ENCODE data around the gene TMEM234.
A peak's percentile ranks its signal among the peaks of the same experiment; 100 is the strongest.

DNA sequence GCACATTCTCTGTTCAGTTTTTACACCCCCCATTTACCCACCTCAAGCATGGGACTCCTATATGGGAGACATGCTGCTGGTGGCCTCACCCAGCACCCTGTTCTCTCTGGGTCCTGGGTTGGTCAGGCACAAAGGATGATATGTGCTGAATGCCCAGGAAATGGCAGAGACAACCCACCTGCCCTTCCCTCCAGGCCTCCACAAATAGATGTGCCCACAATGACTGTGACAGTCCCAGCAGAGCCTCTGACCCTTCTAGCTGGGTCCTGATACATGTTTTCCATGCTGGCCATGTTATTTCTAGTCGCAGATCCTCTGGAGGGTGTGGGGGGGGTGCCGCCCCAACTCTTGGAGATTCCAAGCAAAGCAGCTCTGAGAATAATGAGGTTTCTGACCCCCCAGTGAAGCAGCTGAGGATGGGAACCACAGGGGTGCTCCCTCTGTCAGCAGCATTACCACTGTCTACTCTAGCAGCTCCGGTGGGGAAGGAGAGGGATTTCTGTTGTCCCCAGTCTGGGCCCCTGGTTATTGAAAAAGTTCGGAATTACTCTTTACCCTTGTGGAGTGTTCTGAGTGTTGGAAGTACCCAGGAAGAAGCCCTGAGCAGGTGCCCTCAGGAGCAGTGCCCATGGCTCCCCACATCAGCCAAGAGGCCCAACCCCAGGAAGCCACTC is 23.0 kb downstream of the TMEM234 start:
- TF ChIP-seq KDM1A (IDR thresholded peaks at IDR 0.05; ENCODE audit: borderline replicate concordance, low read length) (no peak), EZH2 (IDR thresholded peaks at IDR 0.05; ENCODE audit: low read depth, low read length, severe bottlenecking) (no peak), POLR2A (IDR thresholded peaks at IDR 0.05; ENCODE audit: control extremely low read depth in 1 of 2, low read depth in 2 of 2, low read length in 2 of 2) (peak in 1 of 2 experiments; percentile 20; a peak in 1 of 3 replicates), SP4 (IDR thresholded peaks at IDR 0.05; ENCODE audit: low read length) (no peak)
- TF ChIP-seq, protein P1, sequence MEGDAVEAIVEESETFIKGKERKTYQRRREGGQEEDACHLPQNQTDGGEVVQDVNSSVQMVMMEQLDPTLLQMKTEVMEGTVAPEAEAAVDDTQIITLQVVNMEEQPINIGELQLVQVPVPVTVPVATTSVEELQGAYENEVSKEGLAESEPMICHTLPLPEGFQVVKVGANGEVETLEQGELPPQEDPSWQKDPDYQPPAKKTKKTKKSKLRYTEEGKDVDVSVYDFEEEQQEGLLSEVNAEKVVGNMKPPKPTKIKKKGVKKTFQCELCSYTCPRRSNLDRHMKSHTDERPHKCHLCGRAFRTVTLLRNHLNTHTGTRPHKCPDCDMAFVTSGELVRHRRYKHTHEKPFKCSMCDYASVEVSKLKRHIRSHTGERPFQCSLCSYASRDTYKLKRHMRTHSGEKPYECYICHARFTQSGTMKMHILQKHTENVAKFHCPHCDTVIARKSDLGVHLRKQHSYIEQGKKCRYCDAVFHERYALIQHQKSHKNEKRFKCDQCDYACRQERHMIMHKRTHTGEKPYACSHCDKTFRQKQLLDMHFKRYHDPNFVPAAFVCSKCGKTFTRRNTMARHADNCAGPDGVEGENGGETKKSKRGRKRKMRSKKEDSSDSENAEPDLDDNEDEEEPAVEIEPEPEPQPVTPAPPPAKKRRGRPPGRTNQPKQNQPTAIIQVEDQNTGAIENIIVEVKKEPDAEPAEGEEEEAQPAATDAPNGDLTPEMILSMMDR (IDR thresholded peaks at IDR 0.05; ENCODE audit: control extremely low read depth in 1 of 3, insufficient read depth in 1 of 3, low read depth in 1 of 3, low read length in 3 of 3): no peak

Data from H1 (cell line).